Measurements from ENCODE around the gene DPF3. TPM values are rescaled to one million over a fixed set of nuclear protein-coding genes. Genes with fewer than 3 reads are reported as not detected.

The DPF3 gene
- total RNA-seq, 4 donors from 2014 or later = 0.22 to 5.4 (median 2.7) TPM

- Histone ChIP-seq H3K4me1 (peaks cover 0 to 4% (median 0%) of the 10 kb centered on the region in 4 donors), H3K4me3 (no peak overlapping the region), H3K9me3 (peaks cover 0 to 23% (median 0%) of the 10 kb centered on the region in 4 donors), H3K36me3 (no peaks in the 10 kb centered on the region), H3K27ac (no peak overlapping the region), H3K27me3 (no peaks in the 10 kb centered on the region)
- DNase-seq (ENCODE audit: low spot score in 2 of 2) = no peak
- TF ChIP-seq, protein P1, sequence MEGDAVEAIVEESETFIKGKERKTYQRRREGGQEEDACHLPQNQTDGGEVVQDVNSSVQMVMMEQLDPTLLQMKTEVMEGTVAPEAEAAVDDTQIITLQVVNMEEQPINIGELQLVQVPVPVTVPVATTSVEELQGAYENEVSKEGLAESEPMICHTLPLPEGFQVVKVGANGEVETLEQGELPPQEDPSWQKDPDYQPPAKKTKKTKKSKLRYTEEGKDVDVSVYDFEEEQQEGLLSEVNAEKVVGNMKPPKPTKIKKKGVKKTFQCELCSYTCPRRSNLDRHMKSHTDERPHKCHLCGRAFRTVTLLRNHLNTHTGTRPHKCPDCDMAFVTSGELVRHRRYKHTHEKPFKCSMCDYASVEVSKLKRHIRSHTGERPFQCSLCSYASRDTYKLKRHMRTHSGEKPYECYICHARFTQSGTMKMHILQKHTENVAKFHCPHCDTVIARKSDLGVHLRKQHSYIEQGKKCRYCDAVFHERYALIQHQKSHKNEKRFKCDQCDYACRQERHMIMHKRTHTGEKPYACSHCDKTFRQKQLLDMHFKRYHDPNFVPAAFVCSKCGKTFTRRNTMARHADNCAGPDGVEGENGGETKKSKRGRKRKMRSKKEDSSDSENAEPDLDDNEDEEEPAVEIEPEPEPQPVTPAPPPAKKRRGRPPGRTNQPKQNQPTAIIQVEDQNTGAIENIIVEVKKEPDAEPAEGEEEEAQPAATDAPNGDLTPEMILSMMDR (IDR thresholded peaks at IDR 0.05) = no peak
- TF ChIP-seq EP300 (IDR thresholded peaks at IDR 0.05) (no peak), POLR2A (IDR thresholded peaks at IDR 0.05) (no peak)
- WGBS, 2 donors = 63 to 64% methylated on average over 5 of the region's 5 CpGs
Measured at GRCh38 chr14:72745546-72745945, 148.4 kb downstream of the DPF3 start.

GRCh38 chr14:72744416-72745120 lies 149.3 kb downstream of the DPF3 start:
- Histone ChIP-seq H3K27ac (no peak overlapping the region), H3K36me3 (no peaks in the 10 kb centered on the region), H3K9me3 (peaks cover 0 to 23% (median 0%) of the 10 kb centered on the region in 4 donors), H3K27me3 (no peaks in the 10 kb centered on the region), H3K4me3 (no peak overlapping the region), H3K4me1 (peaks cover 0 to 4% (median 0%) of the 10 kb centered on the region in 4 donors)
- TF ChIP-seq EP300 (IDR thresholded peaks at IDR 0.05) = no peak
- TF ChIP-seq, protein P1 (IDR thresholded peaks at IDR 0.05) = no peak
- no peak for TF ChIP-seq POLR2A (IDR thresholded peaks at IDR 0.05)
- 88 to 91% methylated on average over 8 of the region's 8 CpGs for WGBS, 2 donors
- no peak for DNase-seq (ENCODE audit: low spot score in 2 of 2)

DNA sequence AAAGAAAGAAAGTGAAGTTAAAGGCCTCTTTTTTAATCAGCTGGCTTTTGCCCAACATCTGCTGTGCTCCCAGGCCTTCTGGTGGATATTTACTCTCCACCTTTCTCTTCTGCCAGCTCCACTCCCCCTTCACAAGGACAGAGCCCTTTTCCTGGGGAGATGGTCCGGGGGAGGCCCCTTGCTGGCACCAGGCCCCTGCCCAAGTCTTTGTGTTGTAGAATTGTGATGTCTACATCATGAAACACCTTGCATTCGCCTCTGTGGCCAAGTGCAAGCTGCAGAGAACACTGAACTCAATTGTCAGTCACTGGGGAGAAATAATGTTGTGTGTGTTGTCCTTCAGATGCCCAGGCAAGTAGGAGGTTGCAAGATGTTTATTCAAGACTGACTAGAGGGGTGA lies 150.3 kb downstream of the DPF3 start:
- Histone ChIP-seq H3K4me1 (peaks cover 0 to 4% (median 0%) of the 10 kb centered on the region in 4 donors), H3K4me3 (no peak overlapping the region), H3K27me3 (no peaks in the 10 kb centered on the region), H3K36me3 (no peaks in the 10 kb centered on the region), H3K27ac (no peak overlapping the region), H3K9me3 (peaks cover 0 to 14% (median 0%) of the 10 kb centered on the region in 4 donors)
- no peak for DNase-seq (ENCODE audit: low spot score in 2 of 2)
- 33 to 42% methylated on average over 2 of the region's 2 CpGs for WGBS, 2 donors
- TF ChIP-seq EP300 (IDR thresholded peaks at IDR 0.05) = no peak

GRCh38 chr14:72742838-72743195 lies 151.1 kb downstream of the DPF3 start:
- TF ChIP-seq, protein P1 (IDR thresholded peaks at IDR 0.05) = no peak
- no peak for TF ChIP-seq POLR2A (IDR thresholded peaks at IDR 0.05)
- no peak for TF ChIP-seq EP300 (IDR thresholded peaks at IDR 0.05)
- WGBS, 2 donors = 85 to 91% methylated on average over 10 of the region's 10 CpGs
- H3K36me3 ChIP-seq = no peaks in the 10 kb centered on the region
- no peaks in the 10 kb centered on the region for H3K27me3 ChIP-seq
- H3K4me1 ChIP-seq = peaks cover 0 to 4% (median 0%) of the 10 kb centered on the region in 4 donors
- no peak for DNase-seq (ENCODE audit: low spot score in 2 of 2)
- H3K9me3 ChIP-seq = peaks cover 0 to 7% (median 0%) of the 10 kb centered on the region in 4 donors
- H3K27ac ChIP-seq = no peak overlapping the region
- no peak overlapping the region for H3K4me3 ChIP-seq

GRCh38 chr14:72742118-72742837 lies 151.6 kb downstream of the DPF3 start:
- no peak for DNase-seq (ENCODE audit: low spot score in 2 of 2)

More at GRCh38 chr14:72742118-72742837, 151.6 kb downstream of the DPF3 start:
- H3K27me3 ChIP-seq = no peaks in the 10 kb centered on the region
- no peak overlapping the region for H3K27ac ChIP-seq
- 62 to 63% methylated on average over 26 to 27 of the region's 27 CpGs for WGBS, 2 donors
- H3K4me3 ChIP-seq = no peak overlapping the region
- H3K4me1 ChIP-seq = peaks cover 0 to 4% (median 0%) of the 10 kb centered on the region in 4 donors
- H3K36me3 ChIP-seq = no peaks in the 10 kb centered on the region
- peaks cover 0 to 2% (median 0%) of the 10 kb centered on the region in 4 donors for H3K9me3 ChIP-seq
- TF ChIP-seq EP300 (IDR thresholded peaks at IDR 0.05) = no peak
- TF ChIP-seq, protein P1 (IDR thresholded peaks at IDR 0.05) = no peak
- TF ChIP-seq POLR2A (IDR thresholded peaks at IDR 0.05) = no peak
